K562 (cell line): ENCODE measurements around the gene ETNK2. TPM values are rescaled to one million over a fixed set of nuclear protein-coding genes. Genes with fewer than 3 reads are reported as not detected.

Experiments
- ATAC-seq: fragments of 200-7000 bp; cut with Tn5 transposase; 3 replicates; pipeline ENCODE4 v1.9.1; 2020; ENCODE audit warnings: moderate library complexity
- BruUV-seq: library from RNA; stranded (reverse); fragments of 400-500 nt; replicated peaks from 2 replicates; lab custom pipeline; 2021; lab: Mats Ljungman, UMichigan
- CTCF ChIA-PET: fragments of 300-600 bp; formaldehyde crosslinking; extraction: SDS; loops from one replicate; lab custom pipeline; 2021; ENCODE audit warnings: low intra/inter-chr PET ratio; lab: Yijun Ruan, JAX
- POLR2A ChIA-PET: fragments of 300-600, 350-650 bp; sonication (Branson Sonifier 250); formaldehyde crosslinking; extraction: SDS; loops from one replicate; lab custom pipeline; 2021; ENCODE audit warnings: antibody characterized with exemption, inconsistent platforms; lab: Yijun Ruan, JAX
- DNase-seq, 4 experiments: peaks; one replicate each; pipeline versions ENCODE4 v3.0.0 to v3.0.0-alpha.2; 2011 to 2018; ENCODE audit warnings: low spot score in 3 of 4, mixed read lengths in 3 of 4; ENCODE audit errors: extremely low read depth in 1 of 4
- FAIRE-seq: peaks from 2 replicates; lab custom pipeline; 2011; peaks lifted over from hg19 to GRCh38; lab: Jason Lieb, UNC
- H2AFZ ChIP-seq: 2 replicates; pipeline ENCODE4 v1.6.0; 2011; ENCODE audit warnings: low read depth, low read length, control low read depth, inconsistent platforms
- H3K27ac ChIP-seq: fragments of 200-600 bp; 3 replicates; pipeline ENCODE4 v1.8.0; 2011; ENCODE audit warnings: low read depth, mild to moderate bottlenecking, control low read depth, inconsistent platforms, low read length, moderate library complexity, mixed read lengths; ENCODE audit errors: extremely low read depth
- H3K27me3 ChIP-seq, 2 experiments: fragments of 300-600 bp in 1 of 2; 2 replicates in 1 of 2; 3 replicates in 1 of 2; pipeline versions ENCODE4 v1.6.0 to v1.8.0; 2011; ENCODE audit warnings: inconsistent platforms in 2 of 2, low read length in 2 of 2, mild to moderate bottlenecking in 1 of 2, mixed read lengths in 1 of 2, moderate library complexity in 1 of 2; ENCODE audit not compliant: control insufficient read depth in 2 of 2, insufficient read depth in 2 of 2
- H3K36me3 ChIP-seq: fragments of 300-600 bp; 3 replicates; pipeline ENCODE4 v1.8.0; 2011; ENCODE audit warnings: mild to moderate bottlenecking, low read length, inconsistent platforms; ENCODE audit not compliant: control insufficient read depth, insufficient read depth
- H3K4me1 ChIP-seq, 2 experiments: fragments of 200-600 bp in 1 of 2; replicated peaks in 1 of 2; 2 replicates in 1 of 2; 3 replicates in 1 of 2; pipeline versions ENCODE4 v1.5.1 to v1.8.0; 2011; ENCODE audit warnings: inconsistent platforms in 2 of 2, low read length in 2 of 2, mild to moderate bottlenecking in 1 of 2, mixed read lengths in 1 of 2, moderate library complexity in 1 of 2; ENCODE audit not compliant: control insufficient read depth in 2 of 2, insufficient read depth in 2 of 2
- H3K4me2 ChIP-seq: 2 replicates; pipeline ENCODE4 v1.6.1; 2011; ENCODE audit warnings: low read length, control low read depth, inconsistent platforms, mixed read lengths; ENCODE audit not compliant: insufficient read depth
- H3K4me3 ChIP-seq: fragments of 200-600 bp; sonication (generic), shearing (Covaris generic); 2 replicates; pipeline ENCODE4 v1.5.1; 2016; ENCODE audit warnings: control low read depth, inconsistent platforms
- H3K79me2 ChIP-seq: fragments of 200-600 bp; 3 replicates; pipeline ENCODE4 v1.8.0; 2011; ENCODE audit warnings: low read length, inconsistent platforms; ENCODE audit not compliant: control insufficient read depth, insufficient read depth
- H3K9ac ChIP-seq, 2 experiments: 2 replicates each; pipeline versions ENCODE4 v1.6.0 to v1.6.1; 2011; ENCODE audit warnings: low read depth in 2 of 2, low read length in 2 of 2, control low read depth in 1 of 2, inconsistent platforms in 1 of 2, mild to moderate bottlenecking in 1 of 2, mixed read lengths in 1 of 2; ENCODE audit not compliant: insufficient read depth in 1 of 2
- H3K9me1 ChIP-seq: one replicate; pipeline ENCODE4 v1.6.0; 2011; ENCODE audit warnings: inconsistent platforms, mild to moderate bottlenecking, low read length, moderate library complexity; ENCODE audit not compliant: control insufficient read depth, insufficient read depth
- H3K9me3 ChIP-seq: replicated peaks from 2 replicates; pipeline ENCODE4 v1.5.1; 2011; ENCODE audit warnings: low read depth, low read length, inconsistent platforms; ENCODE audit not compliant: control insufficient read depth, insufficient read depth
- H4K20me1 ChIP-seq: replicated peaks from 2 replicates; pipeline ENCODE4 v1.6.1; 2011; ENCODE audit warnings: low read length, inconsistent platforms, mixed read lengths; ENCODE audit not compliant: control insufficient read depth, insufficient read depth
- BDP1 ChIP-seq: IDR thresholded peaks from 3 replicates; pipeline ENCODE4 v1.6.1; 2011; ENCODE audit not compliant: insufficient read length, insufficient read depth
- CBX3 ChIP-seq, 2 experiments: IDR thresholded peaks; 1 replicate in 1 of 2; 2 replicates in 1 of 2; pipeline ENCODE4 v1.6.1; 2012; ENCODE audit warnings: inconsistent platforms in 2 of 2, low read length in 2 of 2, borderline replicate concordance in 1 of 2, control low read depth in 1 of 2
- CBX5 ChIP-seq: IDR thresholded peaks from 2 replicates; pipeline ENCODE4 v1.6.1; 2014; ENCODE audit warnings: low read depth, borderline replicate concordance
- EHMT2 ChIP-seq: fragments of 450-650 bp; IDR thresholded peaks from 2 replicates; pipeline ENCODE4 v1.6.1; 2018; ENCODE audit warnings: antibody characterized with exemption
- FOXA3 ChIP-seq, 2 experiments: fragments of 450-650 bp in 1 of 2; sonication (generic) in 1 of 2; formaldehyde crosslinking; IDR thresholded peaks in 1 of 2; conservative IDR thresholded peaks in 1 of 2; 2 replicates each; pipeline versions ENCODE4 v1.4.0 to v1.8.0; 2020 to 2022; ENCODE audit warnings: mild to moderate bottlenecking in 2 of 2, missing genetic modification reagents in 1 of 2
- FOXK2 ChIP-seq, 2 experiments: fragments of 450-650 bp; IDR thresholded peaks in 1 of 2; conservative IDR thresholded peaks in 1 of 2; 2 replicates each; pipeline ENCODE4 v1.6.1; 2016; ENCODE audit warnings: low read depth in 2 of 2, mild to moderate bottlenecking in 1 of 2
- PHTF2 ChIP-seq: fragments of 250-450 bp; sonication (Bioruptor Pico); IDR thresholded peaks from 2 replicates; pipeline ENCODE4 v1.5.0; 2021; ENCODE audit warnings: mild to moderate bottlenecking
- ZNF23 ChIP-seq: fragments of 250-450 bp; sonication (Bioruptor Pico); IDR thresholded peaks from 2 replicates; pipeline ENCODE4 v1.4.0; 2020; ENCODE audit warnings: mild to moderate bottlenecking
- ZSCAN32 ChIP-seq: fragments of 450-650 bp; formaldehyde crosslinking; IDR thresholded peaks from 2 replicates; pipeline ENCODE4 v1.4.0; 2020; ENCODE audit warnings: mild to moderate bottlenecking, moderate library complexity
- WGBS: fragments of 100-300 bp; shearing (Covaris generic); methylation state at CpG from one replicate; pipeline ENCODE4 v1.1.6; 2016; ENCODE audit warnings: low coverage, mixed read lengths; ENCODE audit not compliant: insufficient coverage; ENCODE audit errors: missing lambda C conversion rate; 5-methylcytosine and 5-hydroxymethylcytosine counted together
- in situ Hi-C: fragments of 300-500 bp; cut with MboI; formaldehyde crosslinking; loops from 4 replicates; pipeline ENCODE4 v1.15.0; 2018; ENCODE audit warnings: inconsistent platforms, mixed read lengths
- intact Hi-C: fragments of 100-400 bp; cut with micrococcal nuclease; formaldehyde crosslinking; loops from 2 replicates; pipeline ENCODE4 v1.14.2; 2022
- polyA plus RNA-seq, 8 experiments: library from polyadenylated mRNA; depleted of rRNA in 4 of 8; stranded (reverse) in 5 of 8; unstranded in 3 of 8; fragments of >200 nt; fragmentation: Nextera tagmentation in 2 of 8; fragmentation: Illumina TruSeq in 1 of 8; extraction: Ambion mirVana in 2 of 8; extraction: Trizol in 1 of 8; gene quantifications; 2 replicates each; pipeline versions ENCODE4 v1.2.1 to v1.2.3, GENCODE V29; 2011 to 2014; ENCODE audit warnings: inconsistent platforms in 1 of 8, missing spikeins in 1 of 8
- total RNA-seq, 7 experiments: library from RNA; depleted of rRNA in 6 of 7; stranded (reverse); fragments of >200 nt in 6 of 7; fragmentation: Illumina TruSeq in 2 of 7; extraction: Trizol in 2 of 7; gene quantifications; 2 replicates each; pipeline versions ENCODE4 v1.2.1 to v1.2.3, GENCODE V29; 2011 to 2021; ENCODE audit warnings: low replicate concordance in 1 of 7
- TF ChIP-seq, protein P1 (sequence below): fragments of 450-650 bp; IDR thresholded peaks from 2 replicates; pipeline ENCODE4 v1.6.1; 2016; ENCODE audit warnings: antibody characterized with exemption
- TF ChIP-seq, protein P2 (sequence below): sonication (generic); formaldehyde crosslinking; IDR thresholded peaks from 2 replicates; pipeline ENCODE4 v1.8.1; 2022; ENCODE audit warnings: missing genetic modification reagents

Gene ETNK2
- total and polyA plus RNA-seq, 9 of the 15 experiments (the other 6 are each of a cell fraction or from before 2014, with no cell fraction given): 0.03 to 0.38 (median 0.13) TPM; not detected in 4

DNA sequence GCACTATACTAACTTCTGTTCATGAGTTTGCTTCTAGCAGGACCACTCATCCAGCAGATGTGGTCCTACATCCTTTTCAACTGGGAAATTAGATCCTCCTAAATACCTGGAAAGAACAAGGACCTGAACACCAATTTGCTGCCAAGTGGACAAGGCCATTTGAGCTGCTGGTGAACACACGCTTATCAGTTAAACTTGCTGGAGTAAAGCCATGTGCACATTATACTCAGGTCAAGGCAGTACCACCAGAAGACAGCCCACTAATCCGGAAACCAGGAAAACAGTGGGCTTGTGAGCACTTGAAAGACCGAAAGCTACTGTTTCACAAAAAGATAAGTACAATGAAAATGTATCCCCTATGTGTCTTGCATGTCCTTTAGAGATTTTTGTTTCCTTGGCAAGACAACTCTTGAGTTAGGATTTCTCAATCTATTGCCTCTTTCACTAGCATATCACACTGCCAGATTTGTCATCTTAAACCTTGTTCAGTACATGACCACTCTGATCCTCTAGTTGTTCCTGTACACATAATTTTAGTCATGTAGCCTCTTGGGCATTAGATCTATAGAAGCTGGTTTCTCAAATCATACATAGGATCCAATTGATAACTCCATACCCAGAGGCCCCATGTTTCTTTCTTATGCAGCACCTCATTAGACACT is 18.8 kb upstream of the ETNK2 start (continued):
- TF ChIP-seq, protein P1, sequence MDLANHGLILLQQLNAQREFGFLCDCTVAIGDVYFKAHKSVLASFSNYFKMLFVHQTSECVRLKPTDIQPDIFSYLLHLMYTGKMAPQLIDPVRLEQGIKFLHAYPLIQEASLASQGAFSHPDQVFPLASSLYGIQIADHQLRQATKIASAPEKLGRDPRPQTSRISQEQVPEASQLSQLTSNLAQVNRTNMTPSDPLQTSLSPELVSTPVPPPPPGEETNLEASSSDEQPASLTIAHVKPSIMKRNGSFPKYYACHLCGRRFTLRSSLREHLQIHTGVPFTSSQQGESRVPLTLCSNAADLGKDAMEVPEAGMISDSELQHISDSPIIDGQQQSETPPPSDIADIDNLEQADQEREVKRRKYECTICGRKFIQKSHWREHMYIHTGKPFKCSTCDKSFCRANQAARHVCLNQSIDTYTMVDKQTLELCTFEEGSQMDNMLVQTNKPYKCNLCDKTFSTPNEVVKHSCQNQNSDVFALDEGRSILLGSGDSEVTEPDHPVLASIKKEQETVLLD: no peak
- TF ChIP-seq PHTF2 (CRISPR knock-in tag): no peak

DNA sequence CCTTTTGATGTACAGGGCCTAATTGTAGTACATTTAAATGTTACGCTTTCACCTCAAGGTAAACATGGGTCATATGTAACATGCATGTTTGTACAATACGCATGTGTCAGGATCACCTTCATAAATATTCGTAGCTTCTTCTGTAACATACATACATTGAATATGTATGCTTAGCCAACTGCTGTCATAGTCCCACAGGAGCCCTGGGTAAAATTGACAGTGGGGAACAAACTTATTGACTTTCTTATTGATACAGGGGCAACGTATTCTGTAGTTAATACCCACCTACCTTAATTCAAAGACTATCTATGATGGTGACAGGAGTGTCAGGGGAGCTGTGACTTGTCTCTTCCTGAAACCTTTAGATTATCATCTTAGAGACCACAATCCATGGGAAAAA is 18.0 kb upstream of the ETNK2 start:
- no peaks in the 10 kb centered on the region for H3K9me1 ChIP-seq
- H3K4me1 ChIP-seq: no peaks in the 10 kb centered on the region; a peak in 1 of 5 replicates
- POLR2A ChIA-PET: no interaction called here
- 19% methylated on average over 4 of the region's 4 CpGs for WGBS
- in situ Hi-C loops (loop anchor here (10.0 kb wide), 1 partner anchor 335 kb away; no protein-coding TSS in a partner anchor), intact Hi-C loops (no loop called here)
- H3K9me3 ChIP-seq: 0 out of 2 replicates have a peak, but pooled peaks cover 5% of the 10 kb centered on the region
- H3K79me2 ChIP-seq: no peaks in the 10 kb centered on the region
- DNase-seq (no peak), ATAC-seq (no peak), FAIRE-seq (no peak)
- peaks cover under 1 to 6% of the 10 kb centered on the region in 2 experiments; a peak in 3 of 5 replicates for H3K27me3 ChIP-seq
- H4K20me1 ChIP-seq: no peaks in the 10 kb centered on the region
- no peaks in the 10 kb centered on the region for H3K36me3 ChIP-seq
- no peak overlapping the region for H2AFZ ChIP-seq
- BruUV-seq: no TSS peak
- H3K4me3 ChIP-seq: no peak overlapping the region
- H3K4me2 ChIP-seq: no peak overlapping the region
- CTCF ChIA-PET: no interaction called here
- no peak overlapping the region for H3K27ac ChIP-seq
- H3K9ac ChIP-seq: no peak overlapping the region
- TF ChIP-seq BDP1: no peak
- TF ChIP-seq, protein P2, sequence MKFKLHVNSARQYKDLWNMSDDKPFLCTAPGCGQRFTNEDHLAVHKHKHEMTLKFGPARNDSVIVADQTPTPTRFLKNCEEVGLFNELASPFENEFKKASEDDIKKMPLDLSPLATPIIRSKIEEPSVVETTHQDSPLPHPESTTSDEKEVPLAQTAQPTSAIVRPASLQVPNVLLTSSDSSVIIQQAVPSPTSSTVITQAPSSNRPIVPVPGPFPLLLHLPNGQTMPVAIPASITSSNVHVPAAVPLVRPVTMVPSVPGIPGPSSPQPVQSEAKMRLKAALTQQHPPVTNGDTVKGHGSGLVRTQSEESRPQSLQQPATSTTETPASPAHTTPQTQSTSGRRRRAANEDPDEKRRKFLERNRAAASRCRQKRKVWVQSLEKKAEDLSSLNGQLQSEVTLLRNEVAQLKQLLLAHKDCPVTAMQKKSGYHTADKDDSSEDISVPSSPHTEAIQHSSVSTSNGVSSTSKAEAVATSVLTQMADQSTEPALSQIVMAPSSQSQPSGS (CRISPR knock-in tag): no peak
- peak in 1 of 2 experiments; percentile 85; a peak in 2 of 3 replicates for TF ChIP-seq CBX3 (IDR thresholded peaks at IDR 0.05; ENCODE audit: borderline replicate concordance in 1 of 2, low read length in 2 of 2)
- no peak for TF ChIP-seq FOXK2 (conservative IDR thresholded peaks at IDR 0.05 in 1 of 2, IDR thresholded peaks at IDR 0.05 in 1 of 2; ENCODE audit: low read depth in 2 of 2)
- TF ChIP-seq ZSCAN32 (CRISPR knock-in tag): no peak
- peak in 1 of 2 experiments; percentile 39; a peak in 1 of 4 replicates for TF ChIP-seq FOXA3 (CRISPR knock-in tag; conservative IDR thresholded peaks at IDR 0.05 in 1 of 2, IDR thresholded peaks at IDR 0.05 in 1 of 2)
- TF ChIP-seq EHMT2: no peak
- peak; percentile 80; the same call in 1 of the 2 replicates for TF ChIP-seq CBX5
- TF ChIP-seq ZNF23 (CRISPR knock-in tag): no peak
